OCI-LY3 (cell line): ENCODE measurements around the gene MRPS18A.

ENCODE experiments used
- H2AFZ ChIP-seq: fragments of 200-600, 300-600 bp; shearing (Covaris generic); 2 replicates; pipeline ENCODE4 v1.6.0; 2014; ENCODE audit warnings: antibody characterized with exemption, low read depth, low read length
- H3K27ac ChIP-seq: fragments of 200-600, 300-600 bp; sonication (generic); 2 replicates; pipeline ENCODE4 v1.5.1; 2014; ENCODE audit warnings: mild to moderate bottlenecking, low read length, moderate library complexity, mixed read lengths
- H3K27me3 ChIP-seq: fragments of 200-600, 300-600 bp; sonication (generic); 2 replicates; pipeline ENCODE4 v1.6.1; 2014; ENCODE audit warnings: low read depth, low read length, mixed read lengths
- H3K36me3 ChIP-seq: fragments of 200-600, 300-600 bp; sonication (generic); replicated peaks from 2 replicates; pipeline ENCODE3; 2014; ENCODE audit warnings: low read depth, low read length, mixed read lengths
- H3K4me1 ChIP-seq: fragments of 300-600, 200-600 bp; sonication (generic); 2 replicates; pipeline ENCODE4 v1.6.1; 2014; ENCODE audit warnings: low read length, mixed read lengths
- H3K4me2 ChIP-seq: fragments of 200-600, 300-600 bp; sonication (generic); 2 replicates; pipeline ENCODE4 v1.6.1; 2014; ENCODE audit warnings: low read length, mixed read lengths
- H3K4me3 ChIP-seq: fragments of 300-600, 200-600 bp; sonication (generic); 2 replicates; pipeline ENCODE4 v1.5.1; 2014; ENCODE audit warnings: antibody characterized with exemption, mild to moderate bottlenecking, low read length, moderate library complexity
- H3K79me2 ChIP-seq: fragments of 300-600, 200-600 bp; shearing (Covaris generic); 2 replicates; pipeline ENCODE4 v1.6.1; 2014; ENCODE audit warnings: mild to moderate bottlenecking, low read length, mixed read lengths
- H3K9ac ChIP-seq: fragments of 300-600, 200-600 bp; shearing (Covaris generic); 2 replicates; pipeline ENCODE4 v1.6.0; 2014; ENCODE audit warnings: mild to moderate bottlenecking, low read length, moderate library complexity
- H3K9me3 ChIP-seq: fragments of 200-600, 300-600 bp; shearing (Covaris generic); 2 replicates; pipeline ENCODE4 v1.6.1; 2014; ENCODE audit warnings: low read length, mixed read lengths; ENCODE audit not compliant: insufficient read depth
- H4K20me1 ChIP-seq: fragments of 200-600, 300-600 bp; sonication (generic); 2 replicates; pipeline ENCODE4 v1.6.1; 2016; ENCODE audit warnings: low read length, mixed read lengths; ENCODE audit not compliant: insufficient read depth
- EZH2phosphoT487 ChIP-seq: fragments of 200-600 bp; shearing (Covaris generic); IDR thresholded peaks from 2 replicates; pipeline ENCODE4 v1.6.1; 2018; ENCODE audit warnings: antibody characterized with exemption, mixed run types, low read depth
- TF ChIP-seq, protein P1 (sequence below): fragments of 200-600, 300-600 bp; sonication (generic); IDR thresholded peaks from 2 replicates; pipeline ENCODE4 v1.5.1; 2014; ENCODE audit warnings: antibody characterized with exemption, low read length, low read depth

Gene MRPS18A

DNA sequence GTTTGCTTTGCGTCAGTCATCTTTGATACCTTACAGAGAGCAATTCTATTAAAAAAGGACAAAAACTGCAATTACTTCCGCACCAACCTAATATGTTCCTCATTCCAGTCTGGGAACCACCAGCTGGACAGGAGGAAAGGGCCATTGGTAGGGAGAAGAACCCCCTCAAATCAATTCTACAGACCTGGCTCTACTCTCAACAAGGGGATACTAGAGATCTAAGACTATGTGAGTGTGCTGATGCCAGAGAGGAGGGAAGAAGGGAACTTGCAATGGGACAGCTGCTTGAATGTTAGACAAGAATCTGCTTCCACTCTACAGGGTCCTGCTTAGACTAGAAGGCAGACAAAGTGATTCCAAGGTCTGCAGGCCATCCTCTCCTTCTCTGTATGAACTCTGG is 13.3 kb downstream of the MRPS18A start:
- Histone ChIP-seq H3K27me3 (no peaks in the 10 kb centered on the region), H4K20me1 (peaks cover 13% of the 10 kb centered on the region; the same call in 1 of the 2 replicates), H3K9ac (no peak overlapping the region), H3K79me2 (no peaks in the 10 kb centered on the region), H3K27ac (no peak overlapping the region), H3K4me1 (peaks cover 8% of the 10 kb centered on the region; the same call in 1 of the 2 replicates), H3K4me2 (no peak overlapping the region), H2AFZ (no peak overlapping the region), H3K36me3 (peaks cover 73% of the 10 kb centered on the region), H3K9me3 (no peaks in the 10 kb centered on the region), H3K4me3 (no peak overlapping the region)
- TF ChIP-seq EZH2phosphoT487, result no peak
- TF ChIP-seq, protein P1, sequence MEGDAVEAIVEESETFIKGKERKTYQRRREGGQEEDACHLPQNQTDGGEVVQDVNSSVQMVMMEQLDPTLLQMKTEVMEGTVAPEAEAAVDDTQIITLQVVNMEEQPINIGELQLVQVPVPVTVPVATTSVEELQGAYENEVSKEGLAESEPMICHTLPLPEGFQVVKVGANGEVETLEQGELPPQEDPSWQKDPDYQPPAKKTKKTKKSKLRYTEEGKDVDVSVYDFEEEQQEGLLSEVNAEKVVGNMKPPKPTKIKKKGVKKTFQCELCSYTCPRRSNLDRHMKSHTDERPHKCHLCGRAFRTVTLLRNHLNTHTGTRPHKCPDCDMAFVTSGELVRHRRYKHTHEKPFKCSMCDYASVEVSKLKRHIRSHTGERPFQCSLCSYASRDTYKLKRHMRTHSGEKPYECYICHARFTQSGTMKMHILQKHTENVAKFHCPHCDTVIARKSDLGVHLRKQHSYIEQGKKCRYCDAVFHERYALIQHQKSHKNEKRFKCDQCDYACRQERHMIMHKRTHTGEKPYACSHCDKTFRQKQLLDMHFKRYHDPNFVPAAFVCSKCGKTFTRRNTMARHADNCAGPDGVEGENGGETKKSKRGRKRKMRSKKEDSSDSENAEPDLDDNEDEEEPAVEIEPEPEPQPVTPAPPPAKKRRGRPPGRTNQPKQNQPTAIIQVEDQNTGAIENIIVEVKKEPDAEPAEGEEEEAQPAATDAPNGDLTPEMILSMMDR, result no peak

DNA sequence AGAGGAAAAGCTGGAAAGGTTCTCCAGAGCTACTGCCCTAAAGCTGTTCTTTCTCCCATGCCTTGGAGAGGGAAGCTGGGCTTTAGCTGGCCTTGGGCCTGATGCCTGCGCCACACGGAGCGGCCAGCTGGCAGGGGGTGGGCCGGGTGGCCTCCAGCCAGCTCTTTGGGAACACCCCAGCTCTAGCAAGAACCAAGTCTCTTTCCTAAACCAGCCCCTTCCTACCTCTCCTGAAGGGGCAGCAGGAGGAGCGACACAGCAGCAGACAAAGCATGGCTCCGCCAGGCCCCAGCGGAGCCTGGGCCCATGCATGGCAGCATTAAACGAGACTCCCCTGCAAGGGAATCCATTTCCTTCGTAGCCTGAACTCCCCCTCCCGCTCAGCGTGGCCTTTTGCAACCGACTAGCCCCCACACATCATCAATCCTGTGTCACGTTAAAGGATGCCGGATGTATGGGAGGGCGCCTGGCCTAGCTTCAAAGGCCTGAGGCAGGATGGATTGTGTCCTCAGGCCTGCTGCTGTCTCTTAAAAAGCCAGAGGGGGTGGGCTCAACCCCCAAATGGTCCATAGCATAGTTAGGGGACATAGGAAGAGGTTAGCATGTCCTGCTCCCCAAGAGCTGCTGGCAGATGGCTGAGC is 14.0 kb downstream of the MRPS18A start:
- Histone ChIP-seq H2AFZ (no peak overlapping the region), H3K36me3 (peaks cover 66% of the 10 kb centered on the region), H3K27ac (no peak overlapping the region), H3K4me1 (peaks cover 15% of the 10 kb centered on the region), H3K4me2 (no peak overlapping the region), H4K20me1 (peaks cover 13% of the 10 kb centered on the region; the same call in 1 of the 2 replicates), H3K4me3 (no peak overlapping the region), H3K27me3 (no peaks in the 10 kb centered on the region), H3K9me3 (no peaks in the 10 kb centered on the region), H3K79me2 (no peaks in the 10 kb centered on the region), H3K9ac (no peak overlapping the region)
- TF ChIP-seq EZH2phosphoT487, result no peak
- TF ChIP-seq, protein P1, result no peak

DNA sequence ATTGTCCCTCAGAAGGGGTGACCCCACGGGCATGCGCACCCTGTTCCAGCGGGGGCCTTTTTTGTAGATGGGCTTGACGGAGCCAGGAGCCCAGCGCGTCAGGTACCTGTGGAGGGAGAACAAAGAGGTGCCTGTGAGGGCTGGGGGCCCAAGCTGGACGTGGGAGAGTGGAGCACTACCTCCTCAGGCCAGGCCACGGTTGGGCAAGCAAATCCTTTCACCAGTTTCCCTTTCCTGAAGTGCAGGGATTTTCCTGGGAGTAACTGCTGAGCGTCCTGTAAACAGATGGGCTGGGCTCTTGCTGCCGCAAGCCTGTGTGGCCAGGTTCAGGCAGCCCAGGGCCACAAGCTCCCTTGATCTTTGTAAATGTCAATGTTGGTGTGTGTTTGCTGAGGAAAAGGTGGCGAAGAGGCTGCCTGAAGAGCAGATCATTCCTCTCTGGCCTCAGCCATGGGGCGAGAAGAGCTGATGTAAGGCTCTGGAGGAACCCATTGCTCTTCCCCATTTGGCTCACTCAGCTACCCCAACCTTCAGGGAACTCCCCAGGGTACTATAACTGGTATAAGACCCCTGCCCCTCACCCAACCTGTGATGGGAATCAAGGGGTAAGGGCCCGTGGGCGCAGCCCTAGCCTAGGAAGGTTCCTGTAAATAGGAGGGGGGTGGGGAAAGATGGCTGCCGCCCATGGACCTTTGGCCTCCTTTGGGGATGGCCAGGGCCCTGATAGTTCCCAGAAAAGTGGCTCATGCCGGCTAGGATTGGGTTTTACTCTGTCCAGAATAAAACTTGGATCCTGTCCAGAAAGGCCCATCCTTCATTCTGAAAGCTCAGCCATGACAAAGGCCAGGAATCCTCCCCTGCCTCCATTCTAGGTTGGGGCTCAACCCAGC is 15.5 kb downstream of the MRPS18A start:
- Histone ChIP-seq H3K4me2 (no peak overlapping the region), H3K4me1 (peaks cover 29% of the 10 kb centered on the region), H3K9me3 (no peaks in the 10 kb centered on the region), H3K9ac (no peak overlapping the region), H2AFZ (no peak overlapping the region), H3K27ac (no peak overlapping the region), H3K27me3 (no peaks in the 10 kb centered on the region), H3K4me3 (no peak overlapping the region), H3K79me2 (no peaks in the 10 kb centered on the region), H4K20me1 (peaks cover 13% of the 10 kb centered on the region; the same call in 1 of the 2 replicates), H3K36me3 (peaks cover 50% of the 10 kb centered on the region)
- TF ChIP-seq, protein P1, result no peak
- no peak for TF ChIP-seq EZH2phosphoT487
